22Rv1 (cell line): ENCODE results near the gene RAB3C.

Experiments used
- ZFX ChIP-seq: fragments of 450-650 bp; IDR thresholded peaks from 2 replicates; pipeline ENCODE4 v1.6.1; 2017; ENCODE audit warnings: antibody characterized with exemption, borderline replicate concordance
- TF ChIP-seq, protein P1 (sequence below): fragments of 450-650 bp; IDR thresholded peaks from 2 replicates; pipeline ENCODE4 v1.5.1; 2017; ENCODE audit warnings: mild to moderate bottlenecking

DNA sequence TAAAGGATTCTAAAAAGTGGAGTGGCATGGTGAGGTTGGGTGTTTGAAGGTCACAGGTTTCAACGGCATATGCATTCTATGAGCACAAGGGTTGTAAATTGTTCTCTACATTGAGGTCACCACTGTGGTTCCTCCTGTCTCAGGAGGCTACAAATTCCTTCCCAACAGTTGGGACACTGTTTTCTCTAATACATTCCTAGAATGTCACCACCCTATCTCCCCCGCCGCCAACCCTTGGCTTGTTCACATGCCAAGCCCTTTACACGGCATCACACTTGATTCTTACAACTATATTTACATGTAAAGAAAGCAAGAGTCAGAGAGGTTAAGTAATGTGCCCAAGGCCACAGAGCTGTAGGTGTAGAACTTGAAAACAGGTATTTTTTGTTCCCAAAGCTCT is 315.1 kb downstream of the RAB3C start:
- TF ChIP-seq, protein P1, sequence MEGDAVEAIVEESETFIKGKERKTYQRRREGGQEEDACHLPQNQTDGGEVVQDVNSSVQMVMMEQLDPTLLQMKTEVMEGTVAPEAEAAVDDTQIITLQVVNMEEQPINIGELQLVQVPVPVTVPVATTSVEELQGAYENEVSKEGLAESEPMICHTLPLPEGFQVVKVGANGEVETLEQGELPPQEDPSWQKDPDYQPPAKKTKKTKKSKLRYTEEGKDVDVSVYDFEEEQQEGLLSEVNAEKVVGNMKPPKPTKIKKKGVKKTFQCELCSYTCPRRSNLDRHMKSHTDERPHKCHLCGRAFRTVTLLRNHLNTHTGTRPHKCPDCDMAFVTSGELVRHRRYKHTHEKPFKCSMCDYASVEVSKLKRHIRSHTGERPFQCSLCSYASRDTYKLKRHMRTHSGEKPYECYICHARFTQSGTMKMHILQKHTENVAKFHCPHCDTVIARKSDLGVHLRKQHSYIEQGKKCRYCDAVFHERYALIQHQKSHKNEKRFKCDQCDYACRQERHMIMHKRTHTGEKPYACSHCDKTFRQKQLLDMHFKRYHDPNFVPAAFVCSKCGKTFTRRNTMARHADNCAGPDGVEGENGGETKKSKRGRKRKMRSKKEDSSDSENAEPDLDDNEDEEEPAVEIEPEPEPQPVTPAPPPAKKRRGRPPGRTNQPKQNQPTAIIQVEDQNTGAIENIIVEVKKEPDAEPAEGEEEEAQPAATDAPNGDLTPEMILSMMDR, result no peak
- TF ChIP-seq ZFX, result no peak
